ENCODE results near the gene DLGAP3.

DNA sequence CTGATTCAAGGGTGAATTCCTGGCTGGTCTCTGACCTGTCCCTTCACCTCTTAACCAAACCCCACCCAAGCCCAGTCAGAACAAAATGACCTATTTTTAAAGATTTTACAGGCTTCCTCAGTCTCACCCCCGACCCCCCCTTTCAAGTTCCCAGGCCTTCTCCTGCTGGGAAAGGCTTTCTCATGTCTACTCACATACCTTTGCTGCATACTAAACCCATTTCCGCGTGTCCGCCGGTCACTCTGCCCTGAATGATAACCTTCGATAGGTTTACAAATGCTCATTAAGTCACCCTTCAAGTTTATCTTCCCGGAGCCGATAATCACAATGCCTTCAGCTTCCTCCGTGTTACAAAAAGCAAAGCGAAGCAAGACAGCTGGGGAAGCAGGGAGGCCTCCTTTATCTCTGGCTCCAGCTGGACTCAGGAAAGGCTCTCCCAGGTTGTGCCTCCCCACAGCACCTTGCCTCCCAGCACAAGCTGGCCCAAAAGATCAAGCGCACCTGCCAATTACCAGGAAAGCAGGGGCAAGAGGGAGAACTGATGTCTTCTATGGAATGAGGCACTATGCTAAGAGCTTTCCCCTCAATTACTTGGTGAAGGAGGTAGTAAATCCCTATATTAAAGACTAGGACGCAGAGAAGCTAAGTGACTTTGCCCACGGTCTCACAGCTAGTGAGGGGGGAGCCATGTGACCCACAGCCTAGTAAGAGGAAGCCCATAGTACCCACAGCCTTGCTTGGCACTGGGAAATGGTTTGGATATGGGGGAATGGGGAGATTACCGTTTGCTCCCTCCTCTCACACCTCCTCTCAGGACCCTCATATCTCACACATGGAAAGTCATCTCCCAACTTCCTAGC lies 85.8 kb downstream of the DLGAP3 start:
- TF ChIP-seq, protein P1, sequence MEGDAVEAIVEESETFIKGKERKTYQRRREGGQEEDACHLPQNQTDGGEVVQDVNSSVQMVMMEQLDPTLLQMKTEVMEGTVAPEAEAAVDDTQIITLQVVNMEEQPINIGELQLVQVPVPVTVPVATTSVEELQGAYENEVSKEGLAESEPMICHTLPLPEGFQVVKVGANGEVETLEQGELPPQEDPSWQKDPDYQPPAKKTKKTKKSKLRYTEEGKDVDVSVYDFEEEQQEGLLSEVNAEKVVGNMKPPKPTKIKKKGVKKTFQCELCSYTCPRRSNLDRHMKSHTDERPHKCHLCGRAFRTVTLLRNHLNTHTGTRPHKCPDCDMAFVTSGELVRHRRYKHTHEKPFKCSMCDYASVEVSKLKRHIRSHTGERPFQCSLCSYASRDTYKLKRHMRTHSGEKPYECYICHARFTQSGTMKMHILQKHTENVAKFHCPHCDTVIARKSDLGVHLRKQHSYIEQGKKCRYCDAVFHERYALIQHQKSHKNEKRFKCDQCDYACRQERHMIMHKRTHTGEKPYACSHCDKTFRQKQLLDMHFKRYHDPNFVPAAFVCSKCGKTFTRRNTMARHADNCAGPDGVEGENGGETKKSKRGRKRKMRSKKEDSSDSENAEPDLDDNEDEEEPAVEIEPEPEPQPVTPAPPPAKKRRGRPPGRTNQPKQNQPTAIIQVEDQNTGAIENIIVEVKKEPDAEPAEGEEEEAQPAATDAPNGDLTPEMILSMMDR (IDR thresholded peaks at IDR 0.05; ENCODE audit: low read depth, low read length, missing input control): no peak
- TF ChIP-seq RAD21 (IDR thresholded peaks at IDR 0.05): no peak
- no peak for TF ChIP-seq FOXA1 (IDR thresholded peaks at IDR 0.05)
- TF ChIP-seq SP1 (IDR thresholded peaks at IDR 0.05): no peak
- no peak for TF ChIP-seq EGR1 (IDR thresholded peaks at IDR 0.05; ENCODE audit: low read depth in 2 of 2)
- TF ChIP-seq GABPA (IDR thresholded peaks at IDR 0.05 in 1 of 2, conservative IDR thresholded peaks at IDR 0.05 in 1 of 2): no peak
- no peak for TF ChIP-seq REST (IDR thresholded peaks at IDR 0.05)

Measured in liver (tissue), 3 donors.